Activated CD8-positive, alpha-beta memory T cell treated with anti-CD3 and anti-CD28 coated beads, Interleukin-2, amount 50 U/mL, for 48 hours (primary cell): ENCODE measurements around the gene OR2T10.
"Not testable (repeated sequence)": the region's sequence is repeated elsewhere in the genome, so short reads cannot be mapped to it uniquely, and the experiment has no call there.

Source experiments
- DNase-seq: peaks from one replicate; pipeline ENCODE4 v3.0.0-alpha.2; 2020

The OR2T10 gene

DNA sequence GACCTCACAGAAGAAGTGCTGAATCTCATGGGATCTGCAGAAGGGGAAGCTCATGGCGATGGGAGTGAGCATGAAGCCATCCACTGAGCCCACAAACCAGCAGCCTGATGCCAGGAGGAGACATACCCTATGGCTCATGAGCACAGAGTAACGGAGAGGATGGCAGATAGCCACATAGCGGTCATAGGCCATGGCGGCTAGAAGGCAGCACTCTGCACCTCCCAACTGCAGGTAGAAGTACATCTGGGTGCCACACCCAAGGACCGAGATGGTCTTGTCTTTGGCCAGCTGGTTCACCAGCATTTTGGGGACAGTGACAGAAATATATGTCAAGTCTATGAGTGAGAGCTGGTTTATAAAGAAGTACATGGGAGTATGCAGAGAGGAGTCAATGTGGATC, 4.3 kb downstream of the OR2T10 start:
- no peak for DNase-seq

DNA sequence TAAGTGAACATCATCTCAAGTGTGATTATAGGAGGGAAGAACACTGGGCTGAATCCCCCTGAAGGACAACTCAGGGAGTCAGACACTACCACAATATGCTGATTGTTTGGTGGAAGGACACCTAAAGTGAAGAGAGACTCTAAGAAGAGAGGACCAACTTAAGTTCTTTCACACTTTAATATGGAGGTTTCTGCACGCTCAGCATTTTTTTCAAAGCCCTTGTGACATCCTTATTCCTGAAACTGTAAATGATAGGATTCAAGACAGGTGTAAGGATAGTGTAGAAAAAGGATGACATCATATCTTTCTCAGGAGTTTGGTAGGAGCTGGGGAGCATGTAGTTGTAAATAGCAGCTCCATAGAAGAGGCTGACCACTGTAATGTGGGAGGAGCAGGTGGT, 4.8 kb downstream of the OR2T10 start:
- DNase-seq: no peak

DNA sequence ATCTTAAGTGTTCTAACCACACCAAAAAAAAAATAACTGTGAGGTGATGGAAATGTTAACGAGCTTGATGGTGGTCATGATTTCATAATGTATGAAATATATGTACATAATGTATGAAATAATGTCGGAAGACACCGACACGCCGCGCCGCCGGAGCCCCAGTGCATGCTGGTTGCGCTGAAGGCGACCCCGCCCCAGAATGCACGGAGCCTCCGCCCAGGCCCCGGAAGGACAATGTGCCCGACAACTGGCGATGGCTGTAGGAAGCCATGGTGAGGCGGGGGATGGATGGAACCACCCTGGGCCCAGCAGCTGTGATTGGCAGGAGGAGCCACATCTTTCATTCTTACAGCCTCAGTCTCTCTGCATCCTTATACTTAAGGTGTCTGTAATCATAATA, 7.4 kb downstream of the OR2T10 start:
- no peak for DNase-seq

DNA sequence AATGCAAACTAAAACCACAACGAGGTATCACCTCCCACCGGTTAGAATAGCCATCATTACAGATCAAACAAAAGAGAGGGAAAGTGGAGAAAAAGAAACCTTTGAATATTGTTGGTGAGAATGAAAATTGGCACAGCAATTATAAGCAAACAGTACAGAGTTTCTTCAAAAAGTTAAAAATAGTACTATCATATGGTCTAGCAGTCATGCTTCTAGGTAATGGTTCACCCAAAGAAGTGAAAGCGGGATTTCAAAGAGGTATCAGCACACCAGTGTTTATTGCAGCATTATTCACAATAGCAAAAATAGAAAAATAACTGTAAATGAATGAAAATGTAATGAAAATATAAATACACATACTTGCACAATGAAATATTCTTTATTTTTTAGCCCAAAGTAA, 8.2 kb downstream of the OR2T10 start:
- no peak for DNase-seq

DNA sequence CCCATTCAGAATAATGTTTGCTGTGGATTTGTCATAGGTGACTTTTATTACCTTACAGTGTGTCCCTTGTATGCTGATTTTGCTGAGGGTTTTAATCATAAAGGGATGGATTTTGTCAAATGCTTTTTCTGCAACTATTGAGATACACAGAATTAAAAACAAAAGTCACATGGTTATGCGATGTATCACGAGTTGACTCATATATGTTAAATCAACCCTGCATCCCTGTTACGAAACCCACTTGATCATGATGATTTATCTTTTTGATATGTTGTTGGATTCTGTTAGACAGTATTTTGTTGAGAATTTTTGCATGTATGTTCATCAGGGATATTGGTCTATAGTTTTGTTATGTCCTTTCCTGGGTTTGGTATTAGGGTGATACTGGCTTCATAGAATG, 12.2 kb downstream of the OR2T10 start:
- DNase-seq: no peak

DNA sequence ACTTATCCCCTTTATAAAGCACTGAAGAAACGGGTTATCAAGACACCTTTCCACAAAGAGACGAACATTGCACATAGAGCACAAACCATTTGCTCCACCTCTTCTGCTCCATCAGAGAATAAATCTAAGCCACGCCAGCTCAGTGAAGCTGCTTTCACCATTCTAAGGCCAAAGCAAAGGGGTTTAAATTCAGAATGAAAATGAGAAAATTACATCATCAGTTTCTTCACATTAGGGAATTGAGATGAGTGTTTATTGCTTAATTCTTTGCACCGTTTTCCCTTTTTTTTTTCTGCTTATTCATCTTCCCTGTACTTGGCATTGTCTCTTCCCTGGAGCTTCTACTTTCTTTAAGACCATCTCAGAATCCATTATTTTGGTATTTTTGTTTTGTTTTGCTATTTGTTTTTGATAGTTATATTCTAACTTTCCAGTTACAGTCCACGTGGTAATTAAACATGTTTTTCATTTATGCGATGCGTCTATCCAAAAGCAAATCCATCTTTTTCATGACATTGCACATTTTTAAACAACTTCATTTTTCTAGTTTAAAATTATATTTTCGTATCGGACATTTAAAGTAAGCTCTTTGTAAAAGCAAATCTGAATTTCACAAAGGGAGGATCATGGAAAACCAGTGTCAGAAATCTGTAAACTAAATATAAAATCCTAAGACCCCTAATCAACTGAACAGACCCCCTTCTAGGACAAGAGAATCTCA, 21.1 kb downstream of the OR2T10 start:
- no peak for DNase-seq

DNA sequence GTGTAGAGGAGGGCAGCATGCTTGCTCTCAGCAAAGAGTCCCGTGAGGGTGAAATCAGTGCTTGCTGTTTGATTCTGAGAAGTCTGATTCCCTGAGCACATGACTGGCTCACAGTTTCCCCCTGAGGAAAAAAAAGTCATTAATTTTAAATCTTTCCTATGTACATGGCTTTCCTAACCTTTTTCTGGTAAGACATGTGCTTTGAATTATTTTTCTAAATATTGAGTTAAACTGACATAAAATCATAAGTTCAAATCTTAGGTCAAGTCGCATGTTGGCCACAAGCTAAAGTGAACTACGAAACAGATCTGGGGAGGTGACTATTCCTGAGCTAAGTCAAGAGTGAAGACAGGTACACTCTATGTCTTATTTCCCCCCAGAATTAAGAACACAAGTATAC, 22.8 kb downstream of the OR2T10 start, which contains the start of gene OR2T34:
OR2T34 (minus strand) TSS at position 101 of the 400 bp plus-strand sequence; CDS start at position 101, 0 bp downstream.
- DNase-seq: not testable (repeated sequence)

DNA sequence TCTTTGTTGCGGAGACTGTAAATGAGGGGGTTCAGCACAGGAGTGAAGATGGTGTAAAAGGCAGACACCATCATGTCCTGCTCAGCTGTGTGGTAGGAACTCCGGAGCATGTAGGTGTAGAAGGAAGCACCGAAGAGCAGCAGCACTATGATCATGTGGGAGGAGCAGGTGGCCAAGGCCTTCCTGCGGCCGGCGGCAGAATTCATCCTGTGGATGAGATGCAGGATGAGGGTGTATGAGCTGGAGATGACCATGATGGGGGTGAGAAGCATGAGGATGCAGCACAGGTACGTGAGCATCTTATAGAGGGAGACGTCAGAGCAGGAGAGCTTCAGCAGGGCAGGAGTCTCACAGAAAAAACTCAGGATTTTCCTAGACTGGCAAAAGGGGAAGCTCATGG, 23.6 kb downstream of the OR2T10 start:
- DNase-seq: not testable (repeated sequence)

DNA sequence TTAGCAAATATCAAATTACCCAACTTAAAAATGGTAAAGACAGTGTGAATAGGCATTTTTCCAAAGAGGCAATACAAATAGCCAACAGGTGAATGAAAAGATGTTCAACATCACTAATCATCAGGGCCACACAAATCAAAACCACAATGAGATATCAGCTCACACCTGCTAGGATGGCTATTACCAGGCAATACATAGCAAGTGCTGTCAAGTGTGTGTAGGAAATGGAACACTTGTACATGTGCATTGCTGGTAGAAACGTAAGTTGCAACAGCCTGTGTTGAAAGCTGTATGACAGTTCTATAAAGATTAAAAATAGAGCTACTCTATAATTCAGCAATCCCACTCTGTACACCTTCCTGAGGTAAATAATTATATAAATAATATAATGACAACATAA, 25.5 kb downstream of the OR2T10 start:
- DNase-seq: not testable (repeated sequence)

DNA sequence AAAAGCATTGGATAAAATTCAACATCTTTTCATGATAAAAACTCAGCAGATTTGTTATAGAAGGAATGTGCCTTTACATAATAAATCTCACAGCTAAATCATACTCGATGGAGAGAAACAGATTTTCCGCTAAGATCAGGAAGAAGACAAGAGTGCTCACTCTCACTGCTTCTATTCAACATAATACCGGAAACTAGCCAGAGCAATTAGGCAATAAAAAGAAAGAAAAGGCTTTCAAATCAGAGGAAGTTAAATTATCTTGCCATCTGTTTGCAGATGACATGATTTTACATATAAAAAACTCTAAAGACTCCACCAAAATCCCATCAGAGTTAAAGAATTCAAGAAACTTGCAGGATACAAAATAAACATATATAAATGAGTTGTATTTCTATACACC, 26.7 kb downstream of the OR2T10 start:
- DNase-seq: not testable (repeated sequence)

DNA sequence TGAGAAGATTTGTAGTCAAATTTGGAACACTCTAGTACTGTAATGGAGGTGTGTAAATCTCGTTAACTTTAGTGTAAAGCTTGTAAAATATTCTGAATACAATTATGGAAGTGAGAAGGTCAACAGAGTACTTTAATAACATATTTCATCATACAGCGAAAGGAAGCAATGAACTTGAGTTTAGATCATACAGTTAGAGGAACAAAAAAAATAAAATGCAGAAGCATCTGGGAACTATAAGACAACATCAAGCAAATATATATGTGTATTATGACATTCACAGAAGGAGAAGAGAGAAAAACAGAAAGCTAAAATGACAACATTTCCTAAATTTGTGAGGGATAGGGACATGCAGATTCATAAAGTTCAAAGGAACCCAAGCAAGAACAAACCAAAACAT, 28.5 kb downstream of the OR2T10 start:
- not testable (repeated sequence) for DNase-seq

DNA sequence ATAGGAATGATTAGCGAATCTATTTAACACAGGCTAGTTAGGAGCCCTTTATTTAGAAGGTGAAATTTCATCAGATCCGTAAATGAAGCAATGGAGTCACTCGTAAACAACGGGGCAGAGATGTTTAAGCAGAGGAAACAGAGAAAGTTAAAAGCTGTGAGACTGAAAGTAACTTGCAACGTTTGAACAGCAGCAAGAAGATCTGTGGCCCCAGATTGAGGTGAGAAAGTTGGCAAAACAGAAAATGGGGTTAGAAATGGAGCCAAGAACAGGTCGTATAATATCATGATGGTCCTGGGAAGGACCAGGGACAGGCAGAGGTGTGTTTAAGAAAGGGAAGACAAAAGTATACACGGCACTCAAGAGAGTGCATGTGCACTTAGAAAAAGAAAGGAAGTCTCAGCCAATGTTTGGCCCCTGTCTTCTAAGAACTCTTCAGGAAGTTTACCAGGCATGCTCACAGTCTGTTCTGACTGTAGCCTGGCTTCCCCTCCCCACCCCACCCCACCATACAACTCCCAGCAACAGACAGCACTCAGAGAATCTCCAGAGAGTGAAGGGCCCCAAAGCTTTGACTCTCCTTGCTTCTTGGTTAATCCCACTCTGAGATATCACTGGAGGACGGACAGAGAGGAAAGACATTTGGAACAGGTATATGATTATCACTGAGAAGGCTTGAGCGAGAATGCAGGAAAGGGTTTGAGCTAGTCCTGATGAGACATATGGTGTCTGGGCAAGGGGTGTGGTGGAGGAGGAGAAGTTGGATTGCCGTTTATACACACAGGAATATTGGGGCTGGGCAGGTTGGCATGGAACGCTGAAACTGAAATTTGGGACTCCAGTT, 31.7 kb downstream of the OR2T10 start:
- DNase-seq: not testable (repeated sequence)

DNA sequence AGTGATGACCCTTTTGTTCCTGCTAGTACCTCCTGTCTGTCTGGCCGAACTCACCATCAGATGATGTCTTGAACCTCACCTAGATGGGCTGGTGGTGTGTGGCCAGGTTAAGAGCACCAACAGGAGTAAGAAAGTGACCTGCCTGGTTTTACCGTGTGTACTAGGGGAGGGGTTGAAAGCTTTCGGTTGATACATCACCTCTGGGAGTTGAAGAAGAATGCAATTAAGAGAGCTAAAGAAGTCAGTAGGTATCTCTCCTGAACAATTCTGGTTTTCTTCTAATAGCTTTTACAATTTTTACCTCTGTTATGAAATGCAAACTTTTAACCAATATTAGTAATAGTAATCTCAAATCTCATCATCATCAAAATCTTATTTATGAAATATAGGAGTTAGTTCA, 34.8 kb downstream of the OR2T10 start, which contains the start of gene OR2T29:
OR2T29 (minus strand) TSS at position 101 of the 400 bp plus-strand sequence. CDS start 3,281 bp downstream, outside the sequence.
- DNase-seq: not testable (repeated sequence)

DNA sequence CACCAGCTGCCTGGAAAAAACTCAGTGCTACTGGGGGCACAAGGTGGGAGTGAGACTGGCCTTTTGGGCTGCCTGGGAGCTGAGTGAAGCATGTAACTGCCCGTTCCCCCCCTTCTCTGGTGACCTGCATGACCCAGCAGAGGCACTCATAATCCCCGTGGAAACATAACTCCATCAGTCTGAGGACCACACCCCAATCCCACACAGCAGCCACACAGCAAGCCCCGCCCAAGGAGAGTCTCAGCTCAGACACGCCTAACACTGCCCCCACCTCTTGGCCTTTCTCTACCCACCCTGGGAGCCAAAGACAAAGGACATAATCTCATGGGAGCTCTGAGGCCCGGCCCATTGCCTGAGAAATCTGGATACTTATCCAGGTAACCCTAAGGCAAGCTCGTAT, 46.5 kb downstream of the OR2T10 start:
- DNase-seq: not testable (repeated sequence)

DNA sequence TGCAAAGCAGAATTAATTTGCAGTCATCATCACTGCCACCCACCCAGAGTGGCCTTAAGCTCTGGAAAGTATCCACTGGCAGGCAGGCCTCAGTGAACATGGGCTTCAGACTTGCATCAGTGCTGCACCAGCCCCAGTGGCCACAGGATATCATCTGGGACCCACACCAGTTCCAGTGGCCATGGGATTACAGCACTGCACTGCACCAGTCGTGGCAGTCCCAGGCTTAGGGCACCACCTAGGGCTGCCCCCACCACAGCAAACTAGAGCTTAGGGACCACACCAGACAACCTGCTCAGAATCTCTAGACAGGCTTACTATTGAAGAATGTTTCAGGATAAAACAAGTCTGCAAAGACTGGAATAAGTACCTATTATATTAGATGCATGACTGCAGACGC, 50.1 kb downstream of the OR2T10 start:
- DNase-seq: not testable (repeated sequence)
